Fibroblast of skin of abdomen (primary cell): ENCODE measurements around the gene CLEC6A. TPM values are rescaled to one million over a fixed set of nuclear protein-coding genes. Genes with fewer than 3 reads are reported as not detected.
"Not testable (repeated sequence)": the region's sequence is repeated elsewhere in the genome, so short reads cannot be mapped to it uniquely, and the experiment has no call there.

ENCODE experiments used
- DNase-seq: peaks from one replicate; pipeline ENCODE4 v3.0.0-alpha.2; 2013
- polyA plus RNA-seq, 2 experiments: library from polyadenylated mRNA; unstranded; fragments of 120-200 nt; gene quantifications; one replicate each; pipeline ENCODE4 v1.2.1, GENCODE V29; 2013; ENCODE audit not compliant: insufficient read length in 2 of 2

CLEC6A gene
- polyA plus RNA-seq (2013, experiment 1 of 2; ENCODE audit: insufficient read length): not detected
- polyA plus RNA-seq (2013, experiment 2 of 2; ENCODE audit: insufficient read length): not detected

- no peak for DNase-seq
Observed at GRCh38 chr12:8455727-8456360, at the start of gene CLEC6A. Gene CLEC6A (plus strand): TSS chr12:8455962. CDS start chr12:8456112, 150 bp downstream.

- not testable (repeated sequence) for DNase-seq
Observed at GRCh38 chr12:8419576-8419975, 36.2 kb upstream of the CLEC6A start.

GRCh38 chr12:8420506-8420905 lies 35.3 kb upstream of the CLEC6A start:
- no peak for DNase-seq

GRCh38 chr12:8444536-8445278 lies 11.1 kb upstream of the CLEC6A start:
- DNase-seq: not testable (repeated sequence)

GRCh38 chr12:8445731-8446130 lies 10.0 kb upstream of the CLEC6A start:
- no peak for DNase-seq

- no peak for DNase-seq
Observed at GRCh38 chr12:8446642-8447547, 8.9 kb upstream of the CLEC6A start.

- no peak for DNase-seq
Observed at GRCh38 chr12:8449355-8449859, 6.4 kb upstream of the CLEC6A start.

- no peak for DNase-seq
Observed at GRCh38 chr12:8452036-8452435, 3.7 kb upstream of the CLEC6A start.

GRCh38 chr12:8453021-8453513 lies 2.7 kb upstream of the CLEC6A start:
- DNase-seq: no peak

- no peak for DNase-seq
Observed at GRCh38 chr12:8453796-8454195, 2.0 kb upstream of the CLEC6A start.

- no peak for DNase-seq
Observed at GRCh38 chr12:8455271-8455670, 491 bp upstream of the CLEC6A start.

- no peak for DNase-seq
Observed at GRCh38 chr12:8461426-8461825, 5.7 kb downstream of the CLEC6A start.

- DNase-seq: no peak
Observed at GRCh38 chr12:8465301-8465996, 9.7 kb downstream of the CLEC6A start.

- no peak for DNase-seq
Observed at GRCh38 chr12:8466241-8466640, 10.5 kb downstream of the CLEC6A start.

- no peak for DNase-seq
Observed at GRCh38 chr12:8471090-8471489, 15.3 kb downstream of the CLEC6A start.

- no peak for DNase-seq
Observed at GRCh38 chr12:8475508-8476203, 19.9 kb downstream of the CLEC6A start.

- no peak for DNase-seq
Observed at GRCh38 chr12:8482571-8483061, 26.9 kb downstream of the CLEC6A start.

- no peak for DNase-seq
Observed at GRCh38 chr12:8483079-8483478, 27.3 kb downstream of the CLEC6A start.

GRCh38 chr12:8491646-8492530 lies 36.1 kb downstream of the CLEC6A start:
- DNase-seq: no peak

GRCh38 chr12:8493084-8493483 lies 37.3 kb downstream of the CLEC6A start:
- DNase-seq: no peak
